GM23338 (cell line): ENCODE measurements around the gene FBXL4.

ENCODE experiments used
- CTCF ChIP-seq, 2 experiments: fragments of 200-600 bp in 1 of 2; sonication (generic) in 1 of 2; conservative IDR thresholded peaks; 2 replicates each; pipeline versions ENCODE4 v1.5.1 to v1.6.1; 2016 to 2017; ENCODE audit warnings: antibody characterized with exemption in 2 of 2, low read depth in 2 of 2, mild to moderate bottlenecking in 2 of 2, moderate library complexity in 1 of 2
- POLR2AphosphoS5 ChIP-seq: IDR thresholded peaks from 2 replicates; pipeline ENCODE4 v1.6.1; 2016; ENCODE audit warnings: antibody characterized with exemption, low read depth

- TF ChIP-seq POLR2AphosphoS5 (no peak), CTCF (conservative IDR thresholded peaks at IDR 0.05; ENCODE audit: low read depth in 2 of 2) (no peak)
Measured at GRCh38 chr6:98887650-98888049, 60.1 kb downstream of the FBXL4 start.
